RWPE2 (cell line): ENCODE results near the gene AMH.

ENCODE experiments used
- ATAC-seq: fragments of 200-7000 bp; cut with Tn5 transposase; 3 replicates; pipeline ENCODE4 v1.9.1; 2021; ENCODE audit warnings: low read depth
- DNase-seq: peaks from one replicate; pipeline ENCODE4 v3.0.0-alpha.2; 2020; ENCODE audit warnings: low spot score
- H3K27ac ChIP-seq: fragments of 450-650 bp; 2 replicates; pipeline ENCODE4 v1.5.1; 2017; ENCODE audit warnings: mild to moderate bottlenecking; ENCODE audit not compliant: poor library complexity, severe bottlenecking
- H3K27me3 ChIP-seq: fragments of 250-450 bp; sonication (Bioruptor Pico); 2 replicates; pipeline ENCODE4 v1.5.1; 2021; ENCODE audit warnings: mild to moderate bottlenecking, moderate library complexity; ENCODE audit not compliant: insufficient read depth, poor library complexity, severe bottlenecking
- H3K36me3 ChIP-seq: fragments of 250-450 bp; sonication (Bioruptor Pico); 2 replicates; pipeline ENCODE4 v1.5.1; 2020; ENCODE audit warnings: low read depth, mild to moderate bottlenecking, moderate library complexity
- H3K4me1 ChIP-seq: fragments of 250-450 bp; sonication (Bioruptor Pico); 2 replicates; pipeline ENCODE4 v1.5.1; 2021; ENCODE audit warnings: mild to moderate bottlenecking, moderate library complexity; ENCODE audit not compliant: insufficient read depth, poor library complexity, severe bottlenecking
- H3K4me3 ChIP-seq: fragments of 250-450 bp; sonication (Bioruptor Pico); 2 replicates; pipeline ENCODE4 v1.5.1; 2021; ENCODE audit warnings: mild to moderate bottlenecking, moderate library complexity; ENCODE audit not compliant: severe bottlenecking
- H3K9me3 ChIP-seq: fragments of 250-450 bp; sonication (Bioruptor Pico); 2 replicates; pipeline ENCODE4 v1.5.1; 2021; ENCODE audit warnings: mild to moderate bottlenecking, moderate library complexity; ENCODE audit not compliant: severe bottlenecking
- CTCF ChIP-seq: fragments of 450-650 bp; IDR thresholded peaks from one replicate; pipeline ENCODE4 v1.5.1; 2017; ENCODE audit warnings: mild to moderate bottlenecking, moderate library complexity; ENCODE audit not compliant: poor library complexity, severe bottlenecking

Gene AMH

DNA sequence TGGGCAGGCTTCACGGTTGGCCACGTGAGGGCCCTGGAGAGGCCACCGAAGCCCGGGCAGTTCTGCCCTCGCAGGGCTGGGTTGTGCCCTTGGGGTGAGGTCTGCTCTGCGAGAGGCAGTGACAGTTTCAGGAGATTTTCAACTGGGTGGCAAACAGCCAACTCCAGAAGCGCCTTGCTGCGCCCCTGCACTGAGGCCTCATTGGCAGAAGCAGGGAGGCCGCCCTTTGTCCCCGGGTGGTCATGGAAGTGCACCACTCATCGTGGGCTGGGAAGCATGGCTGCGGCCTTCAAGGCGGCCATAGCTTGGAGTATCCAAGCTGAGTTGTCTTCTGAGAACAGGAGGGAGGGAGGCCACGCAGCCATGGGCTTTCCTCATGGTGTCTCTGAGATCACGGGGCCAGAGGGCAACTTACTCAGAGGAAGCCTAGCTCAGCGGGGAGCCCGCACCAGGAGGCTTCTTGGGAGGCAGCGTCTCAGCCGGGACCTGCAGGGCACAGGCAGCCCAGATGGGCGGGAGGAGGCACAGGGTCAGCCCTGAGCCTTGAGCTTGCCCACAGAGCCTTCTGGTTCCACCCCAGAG, 27.8 kb upstream of the AMH start:
- no peak for TF ChIP-seq CTCF
- Histone ChIP-seq H3K27me3 (no peaks in the 10 kb centered on the region), H3K4me3 (no peak overlapping the region), H3K27ac (no peak overlapping the region), H3K36me3 (peaks cover 56% of the 10 kb centered on the region), H3K9me3 (no peaks in the 10 kb centered on the region), H3K4me1 (no peaks in the 10 kb centered on the region)
- DNase-seq (no peak), ATAC-seq (no peak)

- H3K27me3 ChIP-seq: no peaks in the 10 kb centered on the region
- no peak for ATAC-seq
- no peak for DNase-seq
- no peak for TF ChIP-seq CTCF
- H3K27ac ChIP-seq: no peak overlapping the region
- peaks cover 51% of the 10 kb centered on the region for H3K36me3 ChIP-seq
- H3K4me1 ChIP-seq: no peaks in the 10 kb centered on the region
- H3K4me3 ChIP-seq: no peak overlapping the region
- H3K9me3 ChIP-seq: no peaks in the 10 kb centered on the region
Measured at GRCh38 chr19:2221918-2222317, 27.2 kb upstream of the AMH start.

DNA sequence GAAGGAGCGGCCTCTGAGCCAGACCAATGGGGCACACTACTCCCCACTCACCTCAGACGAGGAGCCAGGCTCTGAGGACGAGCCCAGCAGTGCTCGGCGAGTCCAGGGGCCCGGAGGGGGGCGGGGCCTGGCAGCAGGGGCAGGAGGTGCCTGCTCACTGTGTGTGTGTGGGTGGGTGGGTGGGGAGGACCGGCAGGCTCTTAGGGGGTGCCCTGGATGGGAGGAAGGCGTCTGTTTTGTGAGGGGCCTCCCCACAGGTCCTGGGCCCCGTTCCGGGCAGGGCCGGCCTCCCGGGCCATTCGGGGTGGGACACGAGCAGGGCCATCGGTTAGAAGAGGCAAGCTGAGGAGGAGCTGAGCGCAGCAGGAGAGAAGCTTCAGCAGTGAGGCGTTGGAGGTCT, 25.7 kb upstream of the AMH start:
- Histone ChIP-seq H3K27ac (no peak overlapping the region), H3K9me3 (no peaks in the 10 kb centered on the region), H3K4me3 (no peak overlapping the region), H3K36me3 (peaks cover 46% of the 10 kb centered on the region), H3K27me3 (no peaks in the 10 kb centered on the region), H3K4me1 (no peaks in the 10 kb centered on the region)
- no peak for TF ChIP-seq CTCF
- DNase-seq: no peak
- ATAC-seq: no peak

DNA sequence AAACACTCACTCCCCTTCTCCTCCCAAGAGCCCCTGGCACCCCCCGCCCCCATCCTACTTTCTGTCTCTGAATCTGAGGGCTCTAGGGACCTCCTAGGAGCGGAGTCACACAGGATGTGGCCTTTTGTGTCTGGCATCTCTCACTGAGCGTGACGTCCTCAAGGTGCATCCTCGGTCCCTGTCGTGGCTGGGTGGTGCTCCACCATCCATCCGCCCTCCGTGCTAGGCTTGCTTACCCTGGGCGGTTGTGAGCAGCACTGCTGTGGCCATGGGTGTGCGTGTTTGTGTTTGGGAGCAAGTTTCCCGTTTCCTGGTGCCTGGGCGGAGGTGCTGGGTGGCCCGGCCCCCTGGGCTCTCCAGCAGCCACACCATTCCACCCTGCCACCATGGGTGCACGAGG, 25.2 kb upstream of the AMH start:
- Histone ChIP-seq H3K27ac (no peak overlapping the region), H3K9me3 (no peaks in the 10 kb centered on the region), H3K4me1 (no peaks in the 10 kb centered on the region), H3K36me3 (peaks cover 45% of the 10 kb centered on the region), H3K4me3 (no peak overlapping the region), H3K27me3 (no peaks in the 10 kb centered on the region)
- ATAC-seq (no peak), DNase-seq (no peak)
- TF ChIP-seq CTCF: no peak

DNA sequence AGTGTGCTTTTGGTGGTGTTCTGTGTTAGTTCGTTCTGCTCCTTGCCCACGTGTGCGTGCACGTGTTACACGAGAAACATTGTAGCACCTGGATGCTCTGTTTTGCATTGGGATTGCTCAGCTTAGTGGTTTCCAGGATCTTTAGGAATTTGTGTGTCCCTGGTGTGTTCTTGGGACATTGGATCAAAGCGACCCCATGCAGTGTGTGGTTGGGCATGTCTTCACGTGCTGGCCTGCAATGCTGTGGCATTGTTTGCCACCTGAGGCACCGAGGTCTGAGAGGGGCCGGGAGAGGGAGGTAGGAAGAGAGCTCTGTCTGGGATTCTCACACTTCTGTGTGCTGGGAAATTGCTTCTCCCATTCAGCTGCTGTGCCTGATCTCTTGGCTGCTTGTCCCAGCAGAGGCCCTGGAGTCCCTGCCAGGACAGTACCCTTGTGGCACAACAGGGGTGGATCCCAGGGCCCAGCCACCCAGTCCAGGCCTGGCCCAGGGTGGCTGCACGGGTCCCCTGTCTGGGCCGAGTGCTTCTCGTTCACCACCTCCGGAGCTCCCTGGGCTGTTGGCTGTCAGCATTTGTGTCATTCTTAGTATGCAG, 24.3 kb upstream of the AMH start:
- Histone ChIP-seq H3K27me3 (no peaks in the 10 kb centered on the region), H3K4me3 (no peak overlapping the region), H3K36me3 (peaks cover 47% of the 10 kb centered on the region), H3K4me1 (no peaks in the 10 kb centered on the region), H3K9me3 (no peaks in the 10 kb centered on the region), H3K27ac (no peak overlapping the region)
- no peak for ATAC-seq
- no peak for TF ChIP-seq CTCF
- no peak for DNase-seq
